BE2C (cell line): ENCODE results near the gene SHF.
A peak's percentile ranks its signal among the peaks of the same experiment; 100 is the strongest.

Experiments used
- DNase-seq: peaks from one replicate; pipeline ENCODE4 v3.0.0-alpha.2; 2020
- H3K27me3 ChIP-seq: fragments of 250-450 bp; sonication (Bioruptor Pico); 2 replicates; pipeline ENCODE4 v1.5.1; 2020; ENCODE audit warnings: mild to moderate bottlenecking
- H3K36me3 ChIP-seq: fragments of 250-450 bp; sonication (Bioruptor Pico); 2 replicates; pipeline ENCODE4 v1.5.1; 2020; ENCODE audit warnings: mild to moderate bottlenecking
- H3K4me1 ChIP-seq: fragments of 250-450 bp; sonication (Bioruptor Pico); 2 replicates; pipeline ENCODE4 v1.5.1; 2020
- H3K4me3 ChIP-seq: 2 replicates; pipeline ENCODE4 v1.5.1; 2011; ENCODE audit warnings: low read depth, low read length
- H3K9me3 ChIP-seq: fragments of 250-450 bp; sonication (Bioruptor Pico); 2 replicates; pipeline ENCODE4 v1.5.1; 2020
- CTCF ChIP-seq: IDR thresholded peaks from 2 replicates; pipeline ENCODE4 v1.5.1; 2012; ENCODE audit warnings: mild to moderate bottlenecking, low read depth, low read length

SHF gene

GRCh38 chr15:45134682-45135604 is 52.8 kb downstream of the SHF start:
- no peak for TF ChIP-seq CTCF
- Histone ChIP-seq H3K4me3 (no peak overlapping the region), H3K4me1 (peaks cover 22% of the 10 kb centered on the region), H3K27me3 (no peaks in the 10 kb centered on the region; the same call in 1 of the 2 replicates), H3K9me3 (no peaks in the 10 kb centered on the region), H3K36me3 (no peaks in the 10 kb centered on the region)
- DNase-seq: no peak

- DNase-seq: no peak
- Histone ChIP-seq H3K27me3 (no peaks in the 10 kb centered on the region; the same call in 1 of the 2 replicates), H3K4me1 (peaks cover 22% of the 10 kb centered on the region)
Observed at GRCh38 chr15:45134046-45134445, 53.7 kb downstream of the SHF start.

GRCh38 chr15:45133561-45133920 is 54.2 kb downstream of the SHF start:
- DNase-seq: peak; percentile 88
- Histone ChIP-seq H3K9me3 (no peaks in the 10 kb centered on the region), H3K27me3 (no peaks in the 10 kb centered on the region; the same call in 1 of the 2 replicates), H3K36me3 (no peaks in the 10 kb centered on the region), H3K4me3 (no peak overlapping the region), H3K4me1 (peaks cover 22% of the 10 kb centered on the region)
- no peak for TF ChIP-seq CTCF

More at GRCh38 chr15:45134046-45134445, 53.7 kb downstream of the SHF start:
- Histone ChIP-seq H3K9me3 (no peaks in the 10 kb centered on the region), H3K36me3 (no peaks in the 10 kb centered on the region), H3K4me3 (no peak overlapping the region)
- TF ChIP-seq CTCF: no peak

GRCh38 chr15:45132844-45133560 is 54.8 kb downstream of the SHF start:
- DNase-seq: no peak
- H3K4me1 ChIP-seq: peaks cover 22% of the 10 kb centered on the region
- no peaks in the 10 kb centered on the region; the same call in 1 of the 2 replicates for H3K27me3 ChIP-seq
- no peak overlapping the region for H3K4me3 ChIP-seq
- no peaks in the 10 kb centered on the region for H3K9me3 ChIP-seq
- H3K36me3 ChIP-seq: no peaks in the 10 kb centered on the region
- TF ChIP-seq CTCF: no peak

- Histone ChIP-seq H3K27me3 (no peaks in the 10 kb centered on the region; the same call in 1 of the 2 replicates), H3K9me3 (no peaks in the 10 kb centered on the region), H3K4me1 (peaks cover 22% of the 10 kb centered on the region), H3K4me3 (no peak overlapping the region), H3K36me3 (no peaks in the 10 kb centered on the region)
- DNase-seq: no peak
- TF ChIP-seq CTCF: no peak
Observed at GRCh38 chr15:45131510-45131909, 56.3 kb downstream of the SHF start.
